ENCODE data around the gene HMSD.

DNA sequence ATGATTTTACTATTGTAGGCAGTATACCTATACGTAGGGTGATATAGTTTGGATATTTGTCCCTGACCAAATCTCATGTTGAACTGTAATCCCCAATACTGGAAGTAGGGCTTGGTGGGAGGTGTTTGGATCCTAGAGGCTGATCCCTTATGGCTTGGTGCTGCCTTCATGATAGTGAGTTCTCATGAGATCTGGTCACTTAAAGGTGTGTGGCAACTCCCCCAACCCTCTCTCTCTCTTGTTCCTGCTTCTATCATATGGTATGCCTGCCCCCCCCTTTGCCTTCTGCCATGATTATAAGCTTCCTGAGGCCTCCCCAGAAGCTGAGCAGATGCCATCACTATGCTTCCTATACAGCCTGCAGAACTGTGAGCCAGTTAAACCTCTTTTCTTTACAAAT is 43.0 kb upstream of the HMSD start:
- TF ChIP-seq, protein P1, sequence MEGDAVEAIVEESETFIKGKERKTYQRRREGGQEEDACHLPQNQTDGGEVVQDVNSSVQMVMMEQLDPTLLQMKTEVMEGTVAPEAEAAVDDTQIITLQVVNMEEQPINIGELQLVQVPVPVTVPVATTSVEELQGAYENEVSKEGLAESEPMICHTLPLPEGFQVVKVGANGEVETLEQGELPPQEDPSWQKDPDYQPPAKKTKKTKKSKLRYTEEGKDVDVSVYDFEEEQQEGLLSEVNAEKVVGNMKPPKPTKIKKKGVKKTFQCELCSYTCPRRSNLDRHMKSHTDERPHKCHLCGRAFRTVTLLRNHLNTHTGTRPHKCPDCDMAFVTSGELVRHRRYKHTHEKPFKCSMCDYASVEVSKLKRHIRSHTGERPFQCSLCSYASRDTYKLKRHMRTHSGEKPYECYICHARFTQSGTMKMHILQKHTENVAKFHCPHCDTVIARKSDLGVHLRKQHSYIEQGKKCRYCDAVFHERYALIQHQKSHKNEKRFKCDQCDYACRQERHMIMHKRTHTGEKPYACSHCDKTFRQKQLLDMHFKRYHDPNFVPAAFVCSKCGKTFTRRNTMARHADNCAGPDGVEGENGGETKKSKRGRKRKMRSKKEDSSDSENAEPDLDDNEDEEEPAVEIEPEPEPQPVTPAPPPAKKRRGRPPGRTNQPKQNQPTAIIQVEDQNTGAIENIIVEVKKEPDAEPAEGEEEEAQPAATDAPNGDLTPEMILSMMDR (IDR thresholded peaks at IDR 0.05; ENCODE audit: low read length), result no peak
- no peak for TF ChIP-seq EZH2 (IDR thresholded peaks at IDR 0.05; ENCODE audit: borderline replicate concordance, low read length)
